ENCODE results near the gene MBNL1. TPM values are rescaled to one million over a fixed set of nuclear protein-coding genes. Genes with fewer than 3 reads are reported as not detected.

Gene MBNL1
- total RNA-seq, 1 experiment from 2014 or later: 200 TPM

- TF ChIP-seq ATF3 (IDR thresholded peaks at IDR 0.05): no peak
- TF ChIP-seq MAX (IDR thresholded peaks at IDR 0.05): no peak
- no peak for TF ChIP-seq FOSL1 (IDR thresholded peaks at IDR 0.05; ENCODE audit: low read depth)
- no peak for TF ChIP-seq ZBTB33 (IDR thresholded peaks at IDR 0.05; ENCODE audit: extremely low read depth, insufficient replicate concordance, low read length)
- TF ChIP-seq CEBPB (IDR thresholded peaks at IDR 0.05; ENCODE audit: low read depth): no peak
- TF ChIP-seq POLR2AphosphoS5 (IDR thresholded peaks at IDR 0.05; ENCODE audit: low read depth, low read length): no peak
- TF ChIP-seq CTCF (IDR thresholded peaks at IDR 0.05 in 2 of 3, conservative IDR thresholded peaks at IDR 0.05 in 1 of 3; ENCODE audit: borderline replicate concordance in 1 of 3, insufficient read depth in 1 of 3, low read depth in 2 of 3, low read length in 2 of 3): no peak
- TF ChIP-seq ZNF274 (IDR thresholded peaks at IDR 0.05; ENCODE audit: low read depth, low read length): no peak
- TF ChIP-seq REST (IDR thresholded peaks at IDR 0.05; ENCODE audit: low read depth): no peak
- no peak for TF ChIP-seq CBX3 (IDR thresholded peaks at IDR 0.05; ENCODE audit: low read depth)
- no peak for TF ChIP-seq TCF7L2 (IDR thresholded peaks at IDR 0.05; ENCODE audit: borderline replicate concordance, extremely low read depth, insufficient read depth, insufficient read length)
- no peak for TF ChIP-seq YY1 (IDR thresholded peaks at IDR 0.05; ENCODE audit: extremely low read depth, insufficient replicate concordance, low read depth, low read length)
- TF ChIP-seq ZFX (IDR thresholded peaks at IDR 0.05): no peak
- no peak for TF ChIP-seq EGR1 (IDR thresholded peaks at IDR 0.05; ENCODE audit: low read depth)
- TF ChIP-seq ELF1 (IDR thresholded peaks at IDR 0.05; ENCODE audit: borderline replicate concordance, low read depth): no peak
- no peak for TF ChIP-seq RAD21 (IDR thresholded peaks at IDR 0.05; ENCODE audit: low read depth)
- no peak for TF ChIP-seq EZH2 (IDR thresholded peaks at IDR 0.05)
- TF ChIP-seq POLR2A (IDR thresholded peaks at IDR 0.05; ENCODE audit: borderline replicate concordance, extremely low read depth, insufficient read depth, insufficient read length): no peak
- H3K27ac ChIP-seq (ENCODE audit: low read depth, low read length): no peak overlapping the region
- no peaks in the 10 kb centered on the region for H3K27me3 ChIP-seq (ENCODE audit: insufficient read depth, low read length)
- H3K4me3 ChIP-seq (replicated peaks in 1 of 2; ENCODE audit: low read depth in 1 of 2, low read length in 2 of 2): no peak overlapping the region
- H3K4me1 ChIP-seq (ENCODE audit: control insufficient read depth in 1 of 2, insufficient read depth in 2 of 2, low read length in 2 of 2): no peaks in the 10 kb centered on the region
- BruUV-seq (replicated peaks): no TSS peak
- intact Hi-C loops (cut with micrococcal nuclease): no loop called here
- no peak for ATAC-seq
- DNase-seq (ENCODE audit: low read depth, low spot score): no peak
- H3K9me3 ChIP-seq (ENCODE audit: control insufficient read depth in 1 of 2, insufficient read depth in 1 of 2, low read depth in 1 of 2, low read length in 2 of 2): no peaks in the 10 kb centered on the region
- ChIA-PET CTCF (interaction anchor here (1.0 kb wide), 1 partner anchor 25 kb away, joined by 4 read pairs; no protein-coding TSS in a partner anchor), RAD21 (ENCODE audit: low non-redundant PET in 1 of 2, low total read pairs in 2 of 2, uncharacterized antibody in 2 of 2, unreplicated experiment in 2 of 2) (no interaction called here), POLR2A (no interaction called here)
- H3K4me2 ChIP-seq (ENCODE audit: low read length): no peak overlapping the region
- H3K36me3 ChIP-seq (ENCODE audit: control insufficient read depth in 1 of 2, insufficient read depth in 2 of 2, low read length in 2 of 2): no peaks in the 10 kb centered on the region
- H4K20me1 ChIP-seq (ENCODE audit: insufficient read depth): no peaks in the 10 kb centered on the region
- no peaks in the 10 kb centered on the region for H3K79me2 ChIP-seq (ENCODE audit: insufficient read depth, low read length)
- no peak overlapping the region for H3K9ac ChIP-seq (ENCODE audit: low read length)
- H2AFZ ChIP-seq (ENCODE audit: low read depth, low read length, poor library complexity, severe bottlenecking): no peak overlapping the region
- H3K9me2 ChIP-seq (ENCODE audit: insufficient read depth): 0 out of 2 replicates have a peak, but pooled peaks cover 2% of the 10 kb centered on the region
Observed at GRCh38 chr3:152491922-152492321, 223.2 kb downstream of the MBNL1 start.
